ENCODE results near the gene NPHS1. TPM values are rescaled to one million over a fixed set of nuclear protein-coding genes. Genes with fewer than 3 reads are reported as not detected.

Gene NPHS1
- total RNA-seq, 1 experiment from 2014 or later: 0.67 TPM

DNA sequence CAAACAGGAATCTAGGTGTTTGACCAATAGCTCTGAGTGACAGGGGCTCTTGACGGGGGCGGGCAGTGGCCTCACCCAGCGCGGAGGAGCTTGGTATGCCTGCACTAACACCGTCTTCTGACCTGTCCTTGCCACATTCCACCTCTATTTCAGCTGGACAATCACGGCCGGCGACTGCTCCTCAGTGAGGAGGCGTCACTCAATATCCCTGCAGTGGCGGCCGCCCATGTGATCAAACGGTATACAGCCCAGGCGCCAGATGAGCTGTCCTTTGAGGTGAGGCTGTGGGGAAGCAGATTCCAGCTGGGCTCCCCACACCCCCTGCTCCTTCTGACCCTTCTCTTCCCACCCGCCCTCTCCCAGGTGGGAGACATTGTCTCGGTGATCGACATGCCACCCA, 72.2 kb downstream of the NPHS1 start:
- Histone ChIP-seq H3K4me3 (ENCODE audit: low read depth in 2 of 2, low read length in 2 of 2) (no peak overlapping the region), H3K36me3 (ENCODE audit: control insufficient read depth, insufficient read depth, low read length) (no peaks in the 10 kb centered on the region), H3K27me3 (ENCODE audit: control insufficient read depth, insufficient read depth, low read length) (no peaks in the 10 kb centered on the region), H3K27ac (ENCODE audit: low read length) (no peak overlapping the region), H3K4me1 (ENCODE audit: control insufficient read depth, insufficient read depth, low read length) (peaks cover 7% of the 10 kb centered on the region; the same call in 1 of the 2 replicates), H3K9me3 (ENCODE audit: control insufficient read depth, insufficient read depth, low read depth, low read length) (no peaks in the 10 kb centered on the region)
- intact Hi-C loops (cut with micrococcal nuclease; ENCODE audit: unreplicated experiment) (no loop called here), in situ Hi-C loops (cut with HindIII; ENCODE audit: low pct_unique_long_range_greater_than_20kb, low sequenced_read_pairs) (no loop called here)
- ChIA-PET CTCF (no interaction called here), POLR2A (no interaction called here)
- TF ChIP-seq, protein P1, sequence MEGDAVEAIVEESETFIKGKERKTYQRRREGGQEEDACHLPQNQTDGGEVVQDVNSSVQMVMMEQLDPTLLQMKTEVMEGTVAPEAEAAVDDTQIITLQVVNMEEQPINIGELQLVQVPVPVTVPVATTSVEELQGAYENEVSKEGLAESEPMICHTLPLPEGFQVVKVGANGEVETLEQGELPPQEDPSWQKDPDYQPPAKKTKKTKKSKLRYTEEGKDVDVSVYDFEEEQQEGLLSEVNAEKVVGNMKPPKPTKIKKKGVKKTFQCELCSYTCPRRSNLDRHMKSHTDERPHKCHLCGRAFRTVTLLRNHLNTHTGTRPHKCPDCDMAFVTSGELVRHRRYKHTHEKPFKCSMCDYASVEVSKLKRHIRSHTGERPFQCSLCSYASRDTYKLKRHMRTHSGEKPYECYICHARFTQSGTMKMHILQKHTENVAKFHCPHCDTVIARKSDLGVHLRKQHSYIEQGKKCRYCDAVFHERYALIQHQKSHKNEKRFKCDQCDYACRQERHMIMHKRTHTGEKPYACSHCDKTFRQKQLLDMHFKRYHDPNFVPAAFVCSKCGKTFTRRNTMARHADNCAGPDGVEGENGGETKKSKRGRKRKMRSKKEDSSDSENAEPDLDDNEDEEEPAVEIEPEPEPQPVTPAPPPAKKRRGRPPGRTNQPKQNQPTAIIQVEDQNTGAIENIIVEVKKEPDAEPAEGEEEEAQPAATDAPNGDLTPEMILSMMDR (IDR thresholded peaks at IDR 0.05): no peak
- no peak for ATAC-seq
- no peak for DNase-seq (ENCODE audit: low read depth, low spot score)
- no TSS peak for BruUV-seq (replicated peaks)

DNA sequence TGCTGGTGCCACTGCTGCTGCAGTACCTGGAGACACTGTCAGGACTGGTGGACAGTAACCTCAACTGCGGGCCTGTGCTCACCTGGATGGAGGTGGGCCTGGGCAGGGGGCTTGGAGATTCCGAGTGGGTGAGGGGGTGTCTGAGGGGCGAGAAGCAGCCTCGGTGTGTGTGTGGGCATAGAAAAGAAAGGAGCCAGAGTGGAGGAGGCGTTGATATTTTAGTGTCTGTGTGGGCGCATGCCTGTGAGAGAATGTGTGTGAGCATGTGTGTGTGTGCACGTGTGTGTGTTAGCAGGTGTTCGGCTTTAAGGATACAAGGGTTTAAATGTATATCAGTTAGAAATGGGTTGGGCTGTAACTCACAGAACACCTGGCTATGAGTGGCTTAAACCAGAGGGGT, 73.3 kb downstream of the NPHS1 start:
- TF ChIP-seq SIN3A (IDR thresholded peaks at IDR 0.05; ENCODE audit: borderline replicate concordance, insufficient read depth, low read depth, low read length): no peak
- TF ChIP-seq POLR2AphosphoS5 (IDR thresholded peaks at IDR 0.05; ENCODE audit: low read depth, low read length): no peak
- TF ChIP-seq TCF7L2 (IDR thresholded peaks at IDR 0.05; ENCODE audit: low read depth, low read length): no peak
- TF ChIP-seq REST (IDR thresholded peaks at IDR 0.05; ENCODE audit: insufficient read depth in 1 of 2, low read depth in 2 of 2, low read length in 1 of 2): no peak
- TF ChIP-seq, protein P1 (IDR thresholded peaks at IDR 0.05): no peak
- ChIA-PET CTCF (no interaction called here), POLR2A (no interaction called here)
- intact Hi-C loops (cut with micrococcal nuclease; ENCODE audit: unreplicated experiment): no loop called here
- Histone ChIP-seq H3K27me3 (ENCODE audit: control insufficient read depth, insufficient read depth, low read length) (no peaks in the 10 kb centered on the region), H3K27ac (ENCODE audit: low read length) (no peak overlapping the region), H3K36me3 (ENCODE audit: control insufficient read depth, insufficient read depth, low read length) (no peaks in the 10 kb centered on the region), H3K4me1 (ENCODE audit: control insufficient read depth, insufficient read depth, low read length) (peaks cover 11% of the 10 kb centered on the region; the same call in 1 of the 2 replicates), H3K9me3 (ENCODE audit: control insufficient read depth, insufficient read depth, low read depth, low read length) (no peaks in the 10 kb centered on the region), H3K4me3 (ENCODE audit: low read depth in 2 of 2, low read length in 2 of 2) (no peak overlapping the region)
- in situ Hi-C loops (cut with HindIII; ENCODE audit: low pct_unique_long_range_greater_than_20kb, low sequenced_read_pairs): no loop called here
- DNase-seq (ENCODE audit: low read depth, low spot score) (no peak), ATAC-seq (no peak)
- no TSS peak for BruUV-seq (replicated peaks)

GRCh38 chr19:35777961-35778360, 74.3 kb downstream of the NPHS1 start:
- Histone ChIP-seq H3K9me3 (ENCODE audit: control insufficient read depth, insufficient read depth, low read depth, low read length) (no peaks in the 10 kb centered on the region), H3K27ac (ENCODE audit: low read length) (no peak overlapping the region), H3K36me3 (ENCODE audit: control insufficient read depth, insufficient read depth, low read length) (no peaks in the 10 kb centered on the region), H3K4me1 (ENCODE audit: control insufficient read depth, insufficient read depth, low read length) (peaks cover 11% of the 10 kb centered on the region; the same call in 1 of the 2 replicates), H3K4me3 (ENCODE audit: low read depth in 2 of 2, low read length in 2 of 2) (no peak overlapping the region), H3K27me3 (ENCODE audit: control insufficient read depth, insufficient read depth, low read length) (no peaks in the 10 kb centered on the region)
- in situ Hi-C loops (cut with HindIII; ENCODE audit: low pct_unique_long_range_greater_than_20kb, low sequenced_read_pairs): no loop called here
- TF ChIP-seq SIN3A (IDR thresholded peaks at IDR 0.05; ENCODE audit: borderline replicate concordance, insufficient read depth, low read depth, low read length) (no peak), REST (IDR thresholded peaks at IDR 0.05; ENCODE audit: insufficient read depth in 1 of 2, low read depth in 2 of 2, low read length in 1 of 2) (no peak), TCF7L2 (IDR thresholded peaks at IDR 0.05; ENCODE audit: low read depth, low read length) (no peak), POLR2AphosphoS5 (IDR thresholded peaks at IDR 0.05; ENCODE audit: low read depth, low read length) (no peak)
- TF ChIP-seq, protein P1 (IDR thresholded peaks at IDR 0.05): no peak
- CTCF ChIA-PET: no interaction called here
- ATAC-seq (no peak), DNase-seq (ENCODE audit: low read depth, low spot score) (no peak)
- intact Hi-C loops (cut with micrococcal nuclease; ENCODE audit: unreplicated experiment): no loop called here
- no TSS peak for BruUV-seq (replicated peaks)
- POLR2A ChIA-PET: interaction anchor here (0.6 kb wide), 1 partner anchor 15 kb away, joined by 3 read pairs; no protein-coding TSS in a partner anchor
